Measurements from ENCODE around the gene JAKMIP1.

DNA sequence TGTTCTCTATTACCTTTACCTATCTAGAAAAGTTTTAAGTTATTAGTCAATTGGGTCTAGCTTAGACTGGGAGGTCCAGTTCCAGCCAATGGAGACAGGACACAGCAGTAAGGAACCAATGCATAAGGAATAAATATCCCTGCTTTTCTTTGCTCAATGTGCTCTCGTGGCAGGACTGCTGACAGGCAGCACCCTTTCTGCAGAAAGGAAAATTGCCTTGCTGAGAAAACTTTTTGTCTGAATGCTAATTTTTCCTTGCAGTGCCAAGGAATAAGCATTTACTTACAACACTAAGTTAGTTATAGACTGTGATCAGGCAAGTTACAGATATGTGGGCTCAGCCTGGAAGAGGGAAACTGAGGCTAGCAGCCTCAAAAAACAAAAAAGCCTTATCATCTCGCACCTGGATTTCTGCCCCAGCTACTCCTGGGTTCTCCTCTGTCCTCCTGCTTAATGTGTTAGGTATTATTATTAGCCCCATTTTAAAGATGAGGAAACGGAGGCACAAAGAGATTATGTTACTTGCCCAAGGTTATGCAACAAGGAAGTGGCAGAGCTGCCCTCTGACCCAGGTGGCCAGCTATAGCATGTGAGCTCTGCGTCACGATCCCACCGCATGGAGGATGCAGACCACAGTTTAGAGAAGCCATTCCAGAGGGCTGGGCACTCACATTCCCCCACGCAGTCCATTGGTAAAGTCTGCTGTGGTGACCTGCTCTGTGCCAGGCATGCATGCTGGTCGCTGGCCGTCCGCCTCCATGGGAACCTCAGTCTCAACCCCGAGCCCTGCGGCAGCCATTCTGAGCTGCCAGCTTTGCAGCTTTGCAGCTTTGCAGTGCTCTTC is 141.6 kb downstream of the JAKMIP1 start:
- TF ChIP-seq, protein P1, sequence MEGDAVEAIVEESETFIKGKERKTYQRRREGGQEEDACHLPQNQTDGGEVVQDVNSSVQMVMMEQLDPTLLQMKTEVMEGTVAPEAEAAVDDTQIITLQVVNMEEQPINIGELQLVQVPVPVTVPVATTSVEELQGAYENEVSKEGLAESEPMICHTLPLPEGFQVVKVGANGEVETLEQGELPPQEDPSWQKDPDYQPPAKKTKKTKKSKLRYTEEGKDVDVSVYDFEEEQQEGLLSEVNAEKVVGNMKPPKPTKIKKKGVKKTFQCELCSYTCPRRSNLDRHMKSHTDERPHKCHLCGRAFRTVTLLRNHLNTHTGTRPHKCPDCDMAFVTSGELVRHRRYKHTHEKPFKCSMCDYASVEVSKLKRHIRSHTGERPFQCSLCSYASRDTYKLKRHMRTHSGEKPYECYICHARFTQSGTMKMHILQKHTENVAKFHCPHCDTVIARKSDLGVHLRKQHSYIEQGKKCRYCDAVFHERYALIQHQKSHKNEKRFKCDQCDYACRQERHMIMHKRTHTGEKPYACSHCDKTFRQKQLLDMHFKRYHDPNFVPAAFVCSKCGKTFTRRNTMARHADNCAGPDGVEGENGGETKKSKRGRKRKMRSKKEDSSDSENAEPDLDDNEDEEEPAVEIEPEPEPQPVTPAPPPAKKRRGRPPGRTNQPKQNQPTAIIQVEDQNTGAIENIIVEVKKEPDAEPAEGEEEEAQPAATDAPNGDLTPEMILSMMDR (IDR thresholded peaks at IDR 0.05) = no peak
- no peak for TF ChIP-seq POLR2A (IDR thresholded peaks at IDR 0.05)

All from lower leg skin (tissue), 3 donors.